H4 (cell line): Measurements from ENCODE around the gene NPIPB8. TPM values are rescaled to one million over a fixed set of nuclear protein-coding genes. Genes with fewer than 3 reads are reported as not detected.
"Not testable (repeated sequence)": the region's sequence is repeated elsewhere in the genome, so short reads cannot be mapped to it uniquely, and the experiment has no call there.

Source experiments
- DNase-seq: peaks from one replicate; pipeline ENCODE4 v3.0.0-alpha.2; 2015; ENCODE audit warnings: low spot score
- total RNA-seq: library from RNA; depleted of rRNA; stranded (reverse); fragments of >200 nt; shearing (Covaris generic); gene quantifications from 2 replicates; pipeline ENCODE4 v1.2.3, GENCODE V29; 2014; rRNA removed

NPIPB8 gene
- not detected in 2 replicates for total RNA-seq

- DNase-seq: not testable (repeated sequence)
Measured at GRCh38 chr16:28637765-28638164, at the start of gene NPIPB8. TSS of gene NPIPB8 (plus strand) at chr16:28638065. CDS start at chr16:28638361, 296 bp downstream.

- DNase-seq: no peak
Measured at GRCh38 chr16:28589069-28589468, 48.8 kb upstream of the NPIPB8 start.

- no peak for DNase-seq
Measured at GRCh38 chr16:28589930-28590329, 47.9 kb upstream of the NPIPB8 start.

- DNase-seq: no peak
Measured at GRCh38 chr16:28590384-28591340, 47.2 kb upstream of the NPIPB8 start.

DNA sequence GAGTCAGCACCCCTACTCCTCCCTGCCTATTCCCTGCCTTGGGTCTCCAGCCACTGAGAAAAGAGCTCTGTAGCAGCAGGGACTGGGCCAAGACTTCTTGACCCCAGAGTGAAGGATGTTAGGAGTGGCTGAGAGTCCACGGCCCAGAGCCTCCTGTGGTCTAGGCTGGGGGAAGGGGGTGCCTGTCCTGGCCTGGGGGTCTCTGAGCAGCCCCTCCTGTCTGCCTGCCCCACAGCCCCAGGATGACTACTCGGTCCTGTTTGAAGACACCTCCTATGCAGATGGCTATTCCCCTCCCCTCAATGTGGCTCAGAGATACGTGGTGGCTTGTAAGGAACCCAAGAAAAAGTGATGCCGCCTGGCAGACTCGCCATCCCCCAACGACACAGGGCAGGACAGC, 46.5 kb upstream of the NPIPB8 start:
- DNase-seq: no peak

DNA sequence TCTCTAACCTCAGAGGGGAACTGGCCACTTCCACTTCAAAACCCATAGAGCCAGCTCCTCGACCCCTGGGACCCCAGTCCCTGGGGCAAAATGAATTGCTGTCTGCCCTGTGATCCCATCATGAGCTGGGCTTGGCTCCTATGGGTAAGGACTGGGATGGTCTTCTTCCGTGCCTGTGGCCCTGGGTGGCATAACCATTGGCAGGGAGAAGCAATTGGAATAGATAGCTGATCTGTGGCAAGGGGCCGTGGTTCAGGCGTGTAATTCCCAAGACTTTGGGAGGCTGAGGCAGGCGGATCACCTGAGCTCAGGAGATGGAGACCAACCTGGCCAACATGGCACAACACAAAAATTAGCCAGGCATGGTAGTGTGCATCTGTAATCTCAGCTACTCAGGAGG, 45.4 kb upstream of the NPIPB8 start:
- no peak for DNase-seq

- DNase-seq: no peak
Measured at GRCh38 chr16:28592979-28593553, 44.8 kb upstream of the NPIPB8 start.

GRCh38 chr16:28595451-28595850, 42.4 kb upstream of the NPIPB8 start:
- DNase-seq: not testable (repeated sequence)

GRCh38 chr16:28596115-28596630, 41.7 kb upstream of the NPIPB8 start:
- no peak for DNase-seq

DNA sequence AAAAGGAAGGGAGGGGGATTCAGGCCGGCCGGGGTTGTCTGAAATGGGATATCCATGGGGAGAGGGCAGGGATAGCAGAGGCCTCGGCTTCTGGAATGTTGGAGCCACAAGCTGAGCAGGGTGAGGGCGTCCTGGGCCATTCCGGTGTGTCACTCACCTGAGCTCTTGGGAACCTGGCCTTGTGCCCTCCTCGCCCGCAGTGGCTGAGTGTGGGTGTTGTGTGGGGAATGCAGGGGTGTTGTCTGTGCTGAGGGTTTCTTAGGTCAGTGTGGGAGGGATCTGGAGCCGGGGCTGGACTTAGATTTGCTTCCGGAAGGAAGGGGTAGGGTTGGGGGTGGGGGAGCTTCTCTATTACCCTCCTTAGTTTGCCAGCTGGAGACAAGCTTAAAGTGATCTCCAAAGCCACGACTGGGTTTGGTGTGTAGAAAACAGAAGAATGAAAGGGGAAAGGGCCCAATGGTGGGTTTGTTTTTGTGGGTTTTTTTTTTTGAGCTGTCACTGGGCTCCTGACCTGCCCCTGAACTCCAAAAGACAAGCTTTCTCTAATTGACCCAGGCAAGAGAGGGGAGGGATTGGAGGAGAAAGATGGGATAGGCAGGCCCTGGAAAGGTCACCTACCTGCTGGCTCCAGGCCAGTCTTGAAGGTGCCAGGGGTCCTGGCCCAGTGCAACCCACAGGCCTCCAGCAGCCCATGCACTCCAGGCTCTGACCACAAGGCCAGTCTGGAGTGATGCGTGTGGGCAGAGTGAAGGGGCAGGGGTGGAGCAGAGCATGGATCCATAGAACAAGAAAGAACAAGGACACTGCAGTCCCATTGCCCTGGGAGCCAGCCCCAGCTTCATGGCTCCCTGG, 40.8 kb upstream of the NPIPB8 start, which contains the start of gene SULT1A2:
SULT1A2 (minus strand) TSS at position 211 of the 852 bp plus-strand sequence. CDS start 1,120 bp downstream, outside the sequence.
- DNase-seq: no peak

DNA sequence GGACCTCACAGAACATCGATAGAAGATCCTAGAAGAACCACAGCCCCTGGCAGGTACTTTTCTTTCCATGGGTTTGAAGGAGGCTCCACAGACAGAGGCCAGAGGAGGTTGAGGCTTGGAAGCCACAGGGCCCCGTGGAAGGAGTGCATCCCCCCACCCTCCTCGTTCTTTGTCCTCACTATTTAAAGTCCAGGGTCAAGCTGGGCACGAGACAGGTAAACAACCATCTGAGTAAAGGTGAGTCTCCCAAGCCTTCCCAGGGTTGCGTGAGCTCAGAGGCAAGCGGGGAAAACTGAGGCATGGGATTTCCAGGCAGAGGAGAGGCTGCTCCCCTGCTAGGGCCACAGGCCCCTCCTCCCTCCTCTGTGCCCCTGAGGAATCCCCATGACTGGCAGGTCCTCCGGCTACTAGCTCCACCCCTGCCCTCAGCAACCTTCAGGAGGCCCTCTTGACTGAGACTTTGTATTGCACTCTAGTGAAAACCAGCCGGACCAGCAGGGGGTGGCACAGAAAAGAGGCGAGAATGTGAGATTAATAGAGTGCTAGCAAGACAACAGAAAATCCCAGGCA, 40.1 kb upstream of the NPIPB8 start:
- no peak for DNase-seq

DNA sequence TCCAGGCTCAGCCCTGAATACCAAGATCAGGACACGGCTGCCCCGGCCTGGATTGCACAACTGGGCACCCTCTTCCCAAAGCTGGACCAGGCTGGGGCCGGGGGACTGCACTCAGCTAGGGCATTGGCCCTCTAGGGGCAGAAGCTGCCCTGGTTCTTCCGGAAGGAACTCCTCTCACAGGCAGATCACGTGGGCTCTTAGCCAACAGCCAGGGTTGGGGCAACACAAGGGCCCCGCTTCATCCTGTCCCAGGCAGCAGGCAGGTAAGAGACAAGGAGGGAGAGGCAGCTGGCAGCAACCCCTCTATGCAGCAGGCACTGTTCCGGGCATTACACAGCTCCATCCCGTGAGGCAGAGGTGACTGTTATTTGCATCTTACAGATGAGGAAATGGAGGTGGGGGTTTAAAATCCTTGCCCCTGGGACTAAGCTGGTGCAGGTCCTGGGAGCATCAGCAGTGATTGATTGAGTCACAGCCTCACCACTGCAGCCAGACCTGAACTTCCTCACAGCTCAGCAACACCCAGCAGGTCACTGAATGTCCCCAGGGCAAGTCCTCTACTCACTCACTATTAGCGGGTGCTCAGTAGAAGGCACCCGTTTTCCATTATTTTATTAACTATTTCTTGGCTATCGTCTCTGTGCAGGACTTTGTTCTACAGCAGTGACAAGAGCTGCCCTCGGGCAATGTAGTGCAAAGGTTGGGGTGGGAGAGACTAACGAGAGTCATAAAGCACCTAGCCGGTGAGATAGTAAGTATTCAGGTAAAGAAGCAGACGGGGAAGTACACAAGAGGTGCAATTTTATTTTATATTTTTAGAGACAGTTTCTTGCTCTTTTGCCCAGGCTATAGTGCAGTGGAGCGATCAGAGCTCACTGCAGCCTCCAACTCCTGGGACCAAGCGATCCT, 38.2 kb upstream of the NPIPB8 start:
- DNase-seq: not testable (repeated sequence)

DNA sequence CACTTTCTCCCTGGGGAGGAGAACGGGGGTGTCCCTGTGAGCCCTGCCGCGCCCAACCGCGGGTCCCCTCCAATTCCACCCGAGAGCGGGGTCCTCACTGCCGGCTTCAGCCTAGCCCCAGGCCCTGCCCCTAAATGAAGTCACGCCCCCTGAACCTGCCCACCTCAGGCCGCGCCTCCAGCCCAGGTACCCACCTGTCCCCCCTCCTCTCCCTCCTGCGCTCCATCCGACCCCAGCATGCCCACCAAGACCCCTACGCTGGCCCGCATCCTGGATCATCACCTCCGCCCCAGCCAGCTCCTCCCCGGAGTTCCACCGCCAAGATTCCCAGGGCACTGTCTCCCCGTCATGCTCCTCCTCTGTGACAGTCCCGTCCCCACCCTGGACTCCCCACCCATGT, 36.9 kb upstream of the NPIPB8 start:
- DNase-seq: not testable (repeated sequence)

DNA sequence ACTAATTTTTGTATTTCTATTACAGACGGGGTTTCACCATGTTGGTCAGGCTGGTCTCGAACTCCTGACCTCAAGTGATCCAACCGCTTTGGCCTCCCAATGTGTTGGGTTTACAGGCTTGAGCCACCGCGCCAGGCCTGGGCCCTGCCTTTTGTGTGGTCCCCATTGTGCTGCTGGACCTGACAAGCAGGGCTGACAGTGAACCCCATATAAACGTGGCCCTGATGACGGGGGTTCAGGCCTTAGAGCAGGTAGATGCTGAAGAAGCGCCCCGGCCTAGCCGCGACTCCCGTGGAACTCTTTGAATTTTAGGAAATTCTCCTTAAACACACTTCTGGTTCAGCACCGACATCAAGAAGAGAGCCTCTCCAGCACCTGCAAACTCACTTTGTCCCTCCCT, 36.3 kb upstream of the NPIPB8 start:
- DNase-seq: not testable (repeated sequence)

DNA sequence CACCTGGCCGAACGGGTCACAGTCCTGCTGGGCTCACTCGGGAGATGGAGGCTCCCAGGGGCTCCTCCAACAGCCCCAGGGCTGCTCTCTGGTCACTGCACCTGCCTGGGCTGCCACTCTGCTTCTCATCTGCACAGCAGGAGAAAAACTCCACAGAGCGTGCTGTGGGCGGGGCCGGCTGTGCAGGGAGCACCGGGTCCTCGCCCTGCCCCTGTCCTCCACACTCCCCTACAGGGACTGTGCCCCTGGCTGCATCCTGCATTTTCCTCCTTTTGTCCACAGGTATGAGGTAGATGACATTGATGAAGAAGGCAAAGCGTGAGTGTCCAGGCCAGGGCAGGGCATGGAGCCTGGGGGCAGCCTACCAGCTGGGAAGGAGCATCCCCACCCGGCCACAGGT, 35.8 kb upstream of the NPIPB8 start:
- DNase-seq: not testable (repeated sequence)

GRCh38 chr16:28602529-28602928, 35.3 kb upstream of the NPIPB8 start:
- no peak for DNase-seq

GRCh38 chr16:28603381-28604185, 34.3 kb upstream of the NPIPB8 start:
- DNase-seq: no peak

DNA sequence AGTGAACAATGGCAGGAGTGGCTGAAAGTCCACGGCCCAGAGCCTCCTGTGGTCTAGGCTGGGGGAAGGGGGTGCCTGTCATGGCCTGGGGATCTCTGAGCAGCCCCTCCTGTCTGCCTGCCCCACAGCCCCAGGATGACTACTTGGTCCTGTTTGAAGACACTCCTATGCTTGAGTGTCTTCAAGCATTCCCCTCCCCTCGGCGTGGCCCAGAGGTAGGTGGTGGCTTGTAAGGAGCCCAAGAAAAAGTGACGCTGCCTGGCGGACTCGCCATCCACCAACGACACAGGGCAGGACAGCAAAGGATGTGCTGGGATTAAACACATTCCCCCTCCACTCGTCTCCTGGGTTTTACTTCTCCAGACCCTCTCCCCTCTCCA, 33.7 kb upstream of the NPIPB8 start:
- no peak for DNase-seq
